Neural cell (in vitro differentiated cells): ENCODE results near the gene THRSP.

ENCODE experiments used
- RAD21 ChIP-seq: fragments of 450-650 bp; conservative IDR thresholded peaks from 2 replicates; pipeline ENCODE4 v1.6.1; 2014; ENCODE audit warnings: antibody characterized with exemption, mild to moderate bottlenecking, moderate library complexity
- TAF1 ChIP-seq: IDR thresholded peaks from 2 replicates; pipeline ENCODE4 v1.6.1; 2012; ENCODE audit warnings: low read depth

- TF ChIP-seq RAD21 (no peak), TAF1 (no peak)
Measured at GRCh38 chr11:78030429-78031325, 33.0 kb upstream of the THRSP start.
